GM19025 (cell line): ENCODE results near the gene FLNB.
A peak's percentile ranks its signal among the peaks of the same experiment; 100 is the strongest.

Experiments
- ATAC-seq: cut with Tn5 transposase; IDR thresholded peaks from one replicate; pipeline ENCODE4 v1.9.1; 2021; ENCODE audit warnings: mild to moderate bottlenecking, low read depth, moderate library complexity; ENCODE audit not compliant: unreplicated experiment

Gene FLNB

DNA sequence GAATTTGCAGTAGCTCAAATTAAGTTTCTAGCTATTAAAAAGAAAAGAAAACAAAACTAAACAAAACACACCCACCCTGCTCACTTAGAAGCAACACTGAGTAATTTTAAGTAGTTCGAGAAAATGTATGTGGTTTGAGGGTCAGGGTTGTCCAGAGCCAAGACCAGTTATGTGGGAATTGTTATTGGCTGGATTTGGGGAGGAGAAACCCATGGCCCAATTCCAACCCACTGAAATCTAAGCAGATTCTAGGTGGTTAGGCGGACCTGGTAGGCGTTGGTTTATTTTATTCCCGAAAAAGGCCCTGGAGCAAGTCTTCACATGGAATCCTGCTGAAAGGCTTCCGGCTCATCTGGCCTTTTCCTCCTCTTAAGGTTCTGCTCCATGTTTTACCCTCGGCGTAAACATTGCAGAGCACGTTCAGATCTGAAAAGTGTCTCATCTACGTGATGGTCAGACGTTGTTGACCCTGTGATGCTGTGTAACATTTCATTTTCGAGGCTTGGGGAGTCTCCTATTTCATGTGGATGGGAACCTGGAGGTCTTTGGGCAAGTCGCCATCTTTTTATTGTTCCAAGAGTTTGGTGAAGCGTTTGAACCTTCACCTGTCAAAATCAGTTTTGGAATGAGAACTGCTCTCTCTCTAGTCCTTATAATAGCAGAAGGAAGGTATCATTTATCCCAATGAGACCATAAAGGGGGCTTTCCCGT, 64.0 kb downstream of the FLNB start:
- ATAC-seq, result no peak

DNA sequence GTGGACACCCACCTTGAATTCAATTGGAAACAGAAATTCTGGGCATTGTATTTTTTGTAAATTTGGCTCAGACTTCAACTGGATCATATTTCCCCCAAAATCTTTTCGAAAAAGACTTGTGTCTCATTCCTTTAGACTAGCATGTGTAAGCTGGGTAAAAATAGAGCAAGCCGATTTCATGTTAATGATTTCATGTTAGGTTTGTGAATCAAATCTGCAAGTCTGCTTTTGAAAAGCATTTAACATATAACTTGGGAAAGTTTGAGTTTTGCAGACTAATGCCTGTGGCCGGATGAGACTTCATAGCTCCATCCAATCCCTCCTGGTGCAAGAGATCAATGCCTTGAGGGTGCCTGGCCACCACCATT, 64.5 kb downstream of the FLNB start:
- no peak for ATAC-seq

DNA sequence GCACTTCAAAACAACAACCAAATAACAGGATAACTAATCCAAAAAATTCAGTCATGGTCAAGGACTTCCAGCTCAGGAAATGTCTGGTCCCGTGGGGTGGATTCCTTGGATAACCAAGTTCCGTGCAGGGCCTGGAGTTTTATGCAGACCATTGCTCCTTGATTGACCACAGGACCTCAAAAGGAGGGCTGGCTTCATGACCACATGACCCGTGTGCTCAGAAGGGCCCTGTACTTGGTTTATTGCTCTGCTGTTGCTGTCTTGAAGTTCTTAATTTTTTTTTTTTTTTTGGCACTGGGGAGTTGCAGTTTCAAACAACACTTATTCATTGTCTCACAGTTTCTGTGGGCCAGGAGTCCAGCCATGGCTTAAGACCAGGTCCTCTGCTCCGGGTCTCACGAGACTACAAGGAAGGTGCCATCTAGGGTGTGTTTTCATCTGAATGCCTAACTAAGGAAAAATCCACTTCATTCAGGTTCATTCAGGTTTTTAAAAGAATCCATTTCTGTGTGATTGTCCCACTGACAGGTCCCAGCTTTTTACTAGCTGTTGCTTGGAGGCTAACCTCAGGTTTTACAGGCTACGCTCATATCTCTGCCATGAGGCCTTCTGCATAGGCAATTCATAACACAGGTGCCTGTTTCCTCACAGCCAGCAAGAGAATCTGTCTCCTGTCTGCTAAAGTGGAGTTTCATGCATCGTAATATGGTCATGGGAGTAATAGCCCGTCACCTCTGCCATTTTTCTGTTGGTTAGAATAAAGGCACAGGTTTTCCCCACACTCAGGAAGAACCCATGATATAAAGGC, 65.3 kb downstream of the FLNB start:
- no peak for ATAC-seq

DNA sequence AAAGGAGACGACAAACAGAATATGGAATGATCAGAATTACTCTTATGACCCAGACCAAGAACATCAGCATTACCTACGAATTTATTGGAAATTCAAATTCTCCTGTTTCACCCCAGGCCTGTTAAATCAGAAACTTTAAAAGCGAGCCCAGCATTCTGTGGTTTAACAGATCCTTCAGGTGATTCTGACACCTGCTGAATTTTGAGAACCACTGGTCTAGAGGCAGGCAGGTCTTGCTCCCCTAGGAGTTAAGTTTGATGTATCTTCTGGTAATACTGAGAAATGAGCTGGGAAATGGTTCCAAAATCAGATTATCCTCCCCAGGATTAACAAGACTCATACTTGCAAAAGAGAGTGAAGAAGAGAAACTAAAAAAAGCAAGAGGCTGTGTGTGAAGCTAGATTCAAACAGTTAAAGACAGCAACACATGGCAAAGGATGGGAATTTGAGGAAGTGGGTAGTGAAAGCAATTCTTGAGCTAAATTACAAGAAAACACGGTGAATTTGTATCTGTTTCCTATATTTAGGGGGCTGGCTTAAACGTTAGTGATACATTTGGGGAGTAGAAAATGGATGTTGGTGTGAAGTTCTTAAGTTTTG, 66.0 kb downstream of the FLNB start:
- no peak for ATAC-seq

DNA sequence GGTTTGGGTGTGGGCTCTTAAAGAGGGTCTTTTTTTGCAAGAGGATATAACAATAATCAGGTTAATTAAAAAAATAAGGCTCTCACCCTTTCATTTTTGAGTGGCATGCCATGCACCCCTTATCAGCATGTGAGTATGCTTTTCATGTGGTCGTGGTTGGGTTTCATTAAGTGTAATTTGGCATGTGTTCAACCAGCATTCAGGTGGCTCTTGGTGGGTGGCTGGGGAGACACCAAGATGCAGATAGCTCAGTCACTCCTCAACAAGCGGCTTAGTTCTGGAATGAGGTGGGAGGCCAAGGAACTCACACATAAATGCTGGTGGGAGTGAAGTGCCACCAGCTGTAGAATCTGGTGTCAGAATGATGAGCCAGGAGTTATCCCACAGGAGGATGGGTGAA, 66.8 kb downstream of the FLNB start:
- no peak for ATAC-seq

DNA sequence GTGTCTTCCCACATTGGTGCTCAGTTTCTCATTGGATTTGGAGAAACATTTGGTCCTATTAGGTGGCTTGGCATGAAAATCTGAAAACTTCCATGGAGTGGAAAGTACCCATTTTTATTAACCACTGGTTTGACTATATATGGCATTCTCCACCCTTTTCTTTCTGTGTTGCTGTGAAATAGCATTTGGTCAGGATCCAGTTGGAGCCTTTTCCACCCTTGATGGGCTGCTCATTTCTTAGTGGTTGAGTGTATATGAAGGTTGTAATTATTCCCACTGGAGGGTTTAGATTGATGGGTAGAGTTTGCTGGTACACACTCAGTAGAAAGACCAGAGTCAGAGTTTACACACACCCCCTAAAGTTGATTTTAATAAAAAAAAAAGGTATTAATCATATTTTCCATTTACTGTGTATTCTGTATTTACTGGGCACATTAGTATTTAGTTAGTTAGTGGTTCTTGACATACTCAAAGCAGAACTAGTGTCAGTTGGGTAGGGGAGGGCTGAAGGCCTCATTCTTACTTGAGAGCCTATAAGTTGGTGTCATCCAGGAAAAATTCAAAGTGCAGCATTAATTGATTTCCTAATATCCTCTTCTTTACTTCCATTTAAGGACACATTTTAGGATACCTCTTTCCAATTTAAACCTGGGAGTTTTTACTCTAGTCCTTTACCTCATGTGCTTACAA, 69.5 kb downstream of the FLNB start:
- no peak for ATAC-seq

DNA sequence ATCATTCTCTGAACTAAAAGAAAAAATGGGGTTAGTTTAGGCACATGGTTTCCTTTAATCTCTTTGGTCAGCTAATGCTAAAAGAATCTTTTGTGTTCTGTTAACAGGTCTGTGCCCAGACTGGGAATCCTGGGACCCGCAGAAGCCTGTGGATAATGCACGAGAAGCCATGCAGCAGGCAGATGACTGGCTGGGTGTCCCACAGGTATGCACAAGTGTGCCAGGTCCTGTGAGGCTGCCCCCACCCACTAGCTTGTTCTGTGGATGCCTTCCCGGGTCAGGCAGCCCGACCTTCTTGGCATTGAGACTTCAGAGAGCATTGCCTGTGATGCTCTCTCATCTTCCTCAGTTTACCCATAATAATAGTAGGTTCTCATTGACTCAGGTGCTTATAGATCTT, 70.4 kb downstream of the FLNB start:
- ATAC-seq, result no peak

DNA sequence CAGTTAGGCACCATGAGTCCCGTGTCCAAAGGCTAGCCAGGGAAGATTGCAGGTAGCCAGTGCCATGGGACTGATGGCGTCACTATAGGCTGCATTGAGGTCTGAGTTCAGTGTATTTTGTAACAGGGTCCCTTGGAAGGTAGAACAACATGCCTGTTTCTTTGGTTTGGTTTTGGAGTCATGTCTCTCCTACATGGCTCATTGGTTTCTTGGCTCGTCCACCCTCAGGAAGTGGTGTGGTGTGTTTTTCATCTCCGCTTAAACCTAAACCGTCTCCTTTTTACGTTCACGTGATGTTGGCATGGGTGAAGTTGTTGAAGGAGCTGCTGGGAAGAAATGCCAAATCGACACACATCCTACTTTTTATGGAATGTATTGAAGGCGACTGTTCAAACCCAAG, 71.6 kb downstream of the FLNB start:
- no peak for ATAC-seq

DNA sequence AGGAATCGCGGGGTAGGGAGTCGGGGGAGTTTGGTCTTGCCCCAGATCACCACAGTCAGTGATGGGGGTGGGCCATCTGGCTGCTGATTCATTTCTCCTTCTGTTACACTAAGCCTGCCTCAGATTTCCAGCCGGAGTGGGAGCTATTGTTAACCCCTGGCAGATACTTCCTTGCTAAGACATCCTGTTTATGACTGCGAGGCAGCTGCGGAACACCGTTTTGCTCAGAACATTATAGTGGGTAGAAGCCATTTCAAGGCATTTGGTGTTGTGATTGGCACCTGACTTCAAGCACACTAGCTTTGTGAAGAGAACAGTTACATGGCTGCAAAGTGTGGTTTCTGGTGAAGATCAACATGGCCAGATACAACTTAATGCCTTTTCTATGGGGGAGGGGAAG, 73.8 kb downstream of the FLNB start:
- no peak for ATAC-seq

DNA sequence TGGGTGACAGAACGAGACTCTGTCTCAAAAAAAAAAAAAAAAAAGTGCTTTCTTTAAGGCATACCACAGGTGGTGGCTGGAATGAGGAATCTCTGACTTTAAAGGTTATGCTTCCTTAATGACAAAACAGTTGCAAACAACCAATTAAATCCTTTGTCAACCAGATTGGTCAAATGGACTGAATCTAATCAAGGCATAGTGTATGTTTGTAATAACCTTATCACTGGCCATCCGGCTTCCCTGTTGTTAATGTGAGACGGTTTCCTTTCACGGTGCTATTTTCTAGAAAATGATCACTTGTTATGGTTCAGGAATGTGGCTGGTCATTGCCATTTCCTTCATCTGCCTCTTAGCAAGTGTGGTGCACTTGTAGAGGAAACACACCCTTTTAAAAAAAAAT, 75.9 kb downstream of the FLNB start:
- ATAC-seq, result no peak

DNA sequence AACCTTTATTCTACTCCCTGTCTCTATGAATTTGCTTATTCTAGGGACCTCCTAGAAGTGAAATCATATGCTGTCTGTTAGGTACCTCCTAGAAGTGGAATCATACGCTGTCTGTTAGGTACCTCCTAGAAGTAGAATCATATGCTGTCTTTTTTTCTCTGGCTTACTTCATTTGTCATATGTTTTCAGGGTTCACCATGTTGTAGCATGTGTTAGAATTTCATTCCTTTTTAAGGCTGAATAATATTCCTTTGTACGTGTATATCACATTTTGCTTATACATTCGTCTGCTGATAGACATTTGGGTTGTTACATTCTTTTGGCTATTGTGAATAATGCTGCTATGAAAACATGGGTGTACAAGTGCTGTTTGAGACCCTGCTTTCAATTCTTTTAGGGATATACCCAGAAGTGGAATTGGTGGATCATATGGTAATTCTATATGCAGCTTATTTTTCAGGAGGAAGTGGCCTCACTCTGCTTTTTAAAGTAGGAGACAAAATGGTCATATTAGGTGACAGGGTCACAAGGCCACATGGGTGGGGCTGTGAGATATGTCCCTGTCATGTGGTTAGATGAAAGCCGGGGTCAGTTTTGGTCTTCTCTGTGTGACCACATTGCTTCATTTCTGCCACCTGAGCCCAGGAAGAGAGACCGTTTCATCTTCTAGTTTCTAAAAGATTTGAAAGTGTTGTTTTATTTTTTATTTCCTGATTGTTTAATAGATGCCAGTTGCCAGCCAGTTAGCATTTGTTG, 76.7 kb downstream of the FLNB start:
- ATAC-seq, result peak; percentile 81

DNA sequence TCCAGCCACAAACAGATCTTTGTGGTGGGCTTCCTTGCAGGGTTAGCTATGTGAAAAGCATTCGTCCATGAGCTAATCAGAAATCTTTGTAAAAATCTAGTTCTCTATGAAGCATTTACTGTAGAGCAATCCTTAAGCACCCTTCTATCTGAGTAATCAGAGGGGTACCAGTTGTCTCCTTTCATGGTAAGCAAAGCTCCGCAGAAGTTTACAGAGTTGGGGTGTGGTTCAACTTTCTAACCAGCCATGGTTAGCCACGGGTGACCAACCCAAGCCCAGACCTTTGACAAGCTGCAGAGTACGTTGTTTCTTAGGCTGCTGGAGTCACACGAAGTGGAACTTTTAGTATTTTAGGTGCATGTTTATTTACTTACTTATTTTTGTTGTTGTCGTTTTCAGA, 77.4 kb downstream of the FLNB start:
- ATAC-seq, result peak; percentile 26

DNA sequence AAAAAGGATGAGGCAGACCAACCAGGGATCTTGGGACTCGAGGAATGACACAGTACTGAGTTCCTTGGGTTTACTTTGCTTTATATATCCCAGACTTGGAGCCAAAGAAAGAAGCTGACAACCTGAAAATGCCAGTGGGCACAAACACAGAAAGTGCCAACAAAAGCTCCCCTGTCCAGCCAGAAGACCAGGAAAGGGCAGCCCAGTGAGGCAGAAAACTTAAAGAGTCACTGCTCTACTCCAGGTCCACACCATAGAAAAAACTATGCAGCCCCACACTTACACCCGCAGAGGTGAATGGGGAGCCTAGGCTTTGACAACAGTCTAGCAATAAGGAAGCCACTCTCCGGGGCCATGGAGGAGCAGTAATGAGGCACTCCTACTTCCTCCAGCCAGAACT, 80.3 kb downstream of the FLNB start:
- no peak for ATAC-seq

DNA sequence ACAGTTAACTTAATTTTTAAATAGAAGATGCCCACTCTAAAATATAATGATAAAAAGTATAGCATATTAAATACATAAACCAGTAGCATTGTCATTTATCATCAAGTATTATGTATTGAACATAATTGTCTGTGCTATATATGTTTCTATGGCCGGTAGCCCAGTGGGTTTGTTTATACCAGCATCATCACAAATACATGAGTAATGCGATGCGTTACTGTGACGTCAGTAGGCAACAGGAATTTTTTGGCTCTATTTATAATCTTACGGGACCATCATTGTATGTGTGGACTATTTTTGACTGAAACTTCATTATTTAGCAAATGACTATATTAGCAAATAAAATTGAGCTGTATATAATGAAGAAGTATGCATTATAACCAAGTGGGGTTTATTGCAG, 82.1 kb downstream of the FLNB start:
- no peak for ATAC-seq

DNA sequence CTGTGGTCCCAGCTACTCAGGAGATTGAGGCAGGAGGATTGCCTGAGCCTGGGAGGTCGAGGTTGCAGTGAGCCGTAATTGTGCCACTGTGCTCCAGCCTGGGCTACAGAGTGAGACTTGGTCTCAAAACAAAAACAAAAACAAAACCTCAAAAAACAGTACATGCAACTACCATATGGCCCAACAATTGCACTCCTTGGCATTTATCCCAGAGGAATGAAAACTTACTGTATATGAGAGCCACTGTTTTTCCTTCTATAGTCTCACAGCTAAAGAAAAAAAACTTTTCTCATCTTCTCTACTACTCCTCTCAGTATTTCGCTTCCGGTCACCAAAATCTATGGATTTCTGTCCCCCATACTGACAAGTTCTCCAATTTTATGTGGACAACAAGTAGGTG, 84.3 kb downstream of the FLNB start:
- no peak for ATAC-seq

DNA sequence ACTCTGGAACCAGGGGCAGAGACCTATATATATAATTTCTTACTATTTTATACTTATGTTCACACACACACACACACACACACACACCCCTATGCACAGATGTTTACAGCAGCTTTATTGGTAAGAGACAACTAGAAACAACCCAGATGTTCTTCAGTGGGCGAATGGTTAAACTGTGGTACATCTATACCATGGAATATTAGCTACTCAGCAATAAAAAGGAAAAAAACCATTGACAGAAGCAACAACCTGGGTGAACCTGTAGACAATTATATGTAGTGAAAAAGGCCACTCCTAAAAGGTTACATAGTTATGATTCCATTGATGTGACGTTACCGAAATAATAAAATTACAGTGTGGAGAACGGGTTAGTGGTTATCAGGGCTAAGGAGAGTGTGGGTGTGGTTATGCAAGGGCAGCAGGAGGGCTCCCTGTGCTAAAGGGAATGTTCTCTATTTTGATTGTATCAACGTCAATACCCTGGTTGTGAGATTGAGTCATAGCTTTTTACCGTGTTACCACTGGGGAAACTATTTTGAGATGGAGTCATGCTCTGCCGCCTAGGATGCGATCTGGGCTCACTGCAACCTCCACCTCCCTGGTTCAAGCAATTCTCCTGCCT, 85.5 kb downstream of the FLNB start:
- ATAC-seq, result no peak

DNA sequence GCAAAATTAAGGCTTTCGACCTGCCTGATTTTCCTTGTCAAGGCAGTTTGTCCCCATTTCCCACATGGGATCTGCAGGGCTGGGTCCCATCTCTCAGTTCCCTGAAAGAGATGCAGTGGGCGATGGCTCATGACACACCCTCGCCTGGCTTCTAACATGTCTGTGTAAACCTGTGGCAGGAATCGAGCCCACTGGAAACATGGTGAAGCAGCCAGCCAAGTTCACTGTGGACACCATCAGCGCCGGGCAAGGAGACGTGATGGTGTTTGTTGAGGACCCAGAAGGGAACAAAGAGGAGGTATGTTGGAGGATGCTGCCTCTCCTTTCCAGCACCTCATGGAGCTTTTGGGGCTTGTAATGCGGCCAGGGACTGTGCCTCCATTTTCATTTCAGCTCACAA, 86.4 kb downstream of the FLNB start:
- ATAC-seq, result no peak

DNA sequence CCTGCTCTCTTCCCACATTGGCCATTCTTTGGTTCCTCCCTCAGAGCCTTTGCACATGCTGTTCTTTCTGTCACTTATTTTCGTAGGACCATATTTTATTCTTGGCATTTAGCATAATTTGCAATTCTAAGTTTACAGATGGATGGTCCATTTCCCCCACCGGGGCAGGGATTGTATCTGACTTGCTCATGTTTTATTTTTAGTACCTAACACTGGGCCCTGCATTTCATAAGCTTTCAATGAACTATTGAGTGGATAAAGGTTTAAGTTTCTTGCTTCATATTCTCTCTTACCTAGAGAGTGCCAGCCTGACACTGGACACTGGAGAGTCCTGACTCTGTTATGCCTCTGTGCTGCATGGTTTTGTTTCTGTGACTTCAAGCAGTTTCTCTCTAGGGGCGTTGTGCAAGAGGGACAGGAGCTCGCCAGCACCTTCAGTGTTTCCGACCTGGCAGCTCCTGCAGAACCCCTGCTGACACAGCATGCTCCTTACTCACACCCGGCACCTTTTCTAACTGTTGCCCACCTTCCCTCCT, 87.4 kb downstream of the FLNB start:
- no peak for ATAC-seq

DNA sequence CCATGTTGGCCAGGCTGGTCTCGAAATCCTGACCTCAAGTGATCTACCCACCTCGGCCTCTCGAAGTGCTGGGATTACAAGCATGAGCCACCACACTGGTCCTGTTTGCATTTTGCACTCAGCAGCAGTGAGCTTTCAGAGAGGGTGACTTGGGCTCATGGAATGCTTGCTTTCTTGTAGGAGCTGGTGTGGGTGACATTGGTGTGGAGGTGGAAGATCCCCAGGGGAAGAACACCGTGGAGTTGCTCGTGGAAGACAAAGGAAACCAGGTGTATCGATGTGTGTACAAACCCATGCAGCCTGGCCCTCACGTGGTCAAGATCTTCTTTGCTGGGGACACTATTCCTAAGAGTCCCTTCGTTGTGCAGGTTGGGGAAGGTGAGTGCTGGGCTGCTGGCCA, 90.3 kb downstream of the FLNB start:
- no peak for ATAC-seq

DNA sequence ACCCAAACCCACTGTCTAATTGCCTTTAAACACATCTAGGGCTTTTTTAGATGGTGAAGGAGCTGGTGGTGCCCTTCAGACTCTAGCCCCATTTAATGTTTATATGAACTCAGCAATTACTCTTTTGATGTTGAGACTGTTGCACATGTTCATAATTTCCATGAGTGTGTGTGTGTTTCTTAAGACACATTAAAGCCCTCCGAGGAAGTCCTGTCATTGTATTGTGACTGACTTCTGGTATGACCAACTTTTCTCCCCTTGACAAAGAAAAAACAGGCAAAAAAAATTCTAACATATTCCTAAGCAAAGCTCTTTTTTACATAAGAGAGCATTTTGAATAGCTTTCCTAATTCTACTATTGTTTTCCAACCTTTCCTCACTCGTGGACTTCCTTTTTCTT, 91.6 kb downstream of the FLNB start:
- ATAC-seq, result no peak
